ENCODE data around the gene NID1.
"Not testable (repeated sequence)": the region's sequence is repeated elsewhere in the genome, so short reads cannot be mapped to it uniquely, and the experiment has no call there.

Gene NID1

GRCh38 chr1:236023926-236024565, 40.8 kb downstream of the NID1 start:
- no peak for DNase-seq

GRCh38 chr1:236021424-236022135, 43.3 kb downstream of the NID1 start:
- no peak for DNase-seq

- no peak for DNase-seq
Observed at GRCh38 chr1:236020359-236021219, 44.3 kb downstream of the NID1 start.

GRCh38 chr1:236018885-236019453, 45.9 kb downstream of the NID1 start:
- no peak for DNase-seq

GRCh38 chr1:236016782-236017400, 48.0 kb downstream of the NID1 start:
- DNase-seq: no peak

- no peak for DNase-seq
Observed at GRCh38 chr1:236016083-236016482, 48.8 kb downstream of the NID1 start.

- DNase-seq: no peak
Observed at GRCh38 chr1:236015539-236015938, 49.4 kb downstream of the NID1 start.

GRCh38 chr1:236013330-236013729, 51.6 kb downstream of the NID1 start:
- DNase-seq: no peak

- DNase-seq: no peak
Observed at GRCh38 chr1:236011641-236012040, 53.2 kb downstream of the NID1 start.

- DNase-seq: no peak
Observed at GRCh38 chr1:236010443-236010842, 54.4 kb downstream of the NID1 start.

GRCh38 chr1:236009857-236010256, 55.0 kb downstream of the NID1 start:
- no peak for DNase-seq

- no peak for DNase-seq
Observed at GRCh38 chr1:236009191-236009590, 55.7 kb downstream of the NID1 start.

GRCh38 chr1:236007781-236008180, 57.1 kb downstream of the NID1 start:
- no peak for DNase-seq

GRCh38 chr1:236003058-236003457, 61.8 kb downstream of the NID1 start:
- DNase-seq: not testable (repeated sequence)

- no peak for DNase-seq
Observed at GRCh38 chr1:236002572-236002971, 62.3 kb downstream of the NID1 start.

GRCh38 chr1:236002025-236002390, 62.9 kb downstream of the NID1 start:
- no peak for DNase-seq

GRCh38 chr1:236000781-236001180, 64.1 kb downstream of the NID1 start:
- DNase-seq: no peak

GRCh38 chr1:235999259-235999925, 65.5 kb downstream of the NID1 start:
- no peak for DNase-seq

- DNase-seq: no peak
Observed at GRCh38 chr1:235998812-235999211, 66.1 kb downstream of the NID1 start.

GRCh38 chr1:235997931-235998330, 67.0 kb downstream of the NID1 start:
- DNase-seq: no peak

- DNase-seq: no peak
Observed at GRCh38 chr1:235997049-235997448, 67.8 kb downstream of the NID1 start.

GRCh38 chr1:235996048-235996785, 68.7 kb downstream of the NID1 start:
- DNase-seq: no peak
